Epithelial cell of esophagus (primary cell): Measurements from ENCODE around the gene IFIT3.
A peak's percentile ranks its signal among the peaks of the same experiment; 100 is the strongest.

Experiments used
- DNase-seq: peaks from one replicate; pipeline ENCODE4 v3.0.0; 2010; ENCODE audit warnings: low read depth
- H3K4me3 ChIP-seq: 2 replicates; pipeline ENCODE4 v1.5.1; 2011; ENCODE audit warnings: mild to moderate bottlenecking, low read length, control low read depth
- TF ChIP-seq, protein P1 (sequence below): IDR thresholded peaks from 2 replicates; pipeline ENCODE4 v1.5.1; 2011; ENCODE audit warnings: low read depth, mild to moderate bottlenecking, low read length, control low read depth, inconsistent platforms; ENCODE audit not compliant: insufficient read depth; ENCODE audit errors: missing control alignments

Gene IFIT3

DNA sequence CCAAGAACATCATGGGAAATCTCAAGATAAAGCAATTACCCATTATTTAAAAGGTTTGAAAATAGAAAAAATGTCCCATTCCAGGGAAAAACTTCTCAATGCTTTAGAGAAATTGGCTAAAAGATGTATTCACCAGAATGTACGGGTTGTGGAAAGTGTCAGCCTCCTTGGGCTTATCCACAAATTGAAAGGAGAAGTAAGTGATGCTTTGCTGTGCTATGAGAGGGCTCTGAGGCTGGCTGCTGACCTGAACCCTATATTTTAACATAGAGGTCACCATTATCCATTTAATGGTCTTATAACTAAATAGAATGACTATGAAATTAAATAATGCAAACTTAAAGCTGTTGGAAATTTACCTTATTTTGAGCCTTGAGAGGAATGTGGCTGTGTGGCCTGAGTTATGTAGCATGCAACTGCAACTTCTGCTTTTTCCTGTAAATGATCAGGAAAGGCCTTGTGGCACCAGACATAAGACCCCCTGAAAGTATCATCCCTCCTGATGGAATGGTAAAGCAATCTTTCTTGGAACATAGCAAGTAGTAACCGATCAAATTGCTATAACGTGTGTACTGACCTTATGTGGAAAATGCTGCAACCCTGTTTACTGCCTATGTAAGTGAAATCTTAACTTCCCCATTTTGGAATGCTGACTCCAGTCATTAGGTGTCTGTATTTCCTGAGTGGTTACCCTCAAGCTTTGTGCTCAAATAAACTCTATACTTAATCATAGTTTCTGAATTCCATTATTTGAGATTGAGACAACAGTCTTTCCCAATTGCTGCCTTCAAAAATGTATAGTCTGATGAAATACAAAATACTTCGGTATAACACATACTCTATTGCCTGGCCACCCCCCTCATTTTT, 56.9 kb downstream of the IFIT3 start:
- no peak overlapping the region for H3K4me3 ChIP-seq
- TF ChIP-seq, protein P1, sequence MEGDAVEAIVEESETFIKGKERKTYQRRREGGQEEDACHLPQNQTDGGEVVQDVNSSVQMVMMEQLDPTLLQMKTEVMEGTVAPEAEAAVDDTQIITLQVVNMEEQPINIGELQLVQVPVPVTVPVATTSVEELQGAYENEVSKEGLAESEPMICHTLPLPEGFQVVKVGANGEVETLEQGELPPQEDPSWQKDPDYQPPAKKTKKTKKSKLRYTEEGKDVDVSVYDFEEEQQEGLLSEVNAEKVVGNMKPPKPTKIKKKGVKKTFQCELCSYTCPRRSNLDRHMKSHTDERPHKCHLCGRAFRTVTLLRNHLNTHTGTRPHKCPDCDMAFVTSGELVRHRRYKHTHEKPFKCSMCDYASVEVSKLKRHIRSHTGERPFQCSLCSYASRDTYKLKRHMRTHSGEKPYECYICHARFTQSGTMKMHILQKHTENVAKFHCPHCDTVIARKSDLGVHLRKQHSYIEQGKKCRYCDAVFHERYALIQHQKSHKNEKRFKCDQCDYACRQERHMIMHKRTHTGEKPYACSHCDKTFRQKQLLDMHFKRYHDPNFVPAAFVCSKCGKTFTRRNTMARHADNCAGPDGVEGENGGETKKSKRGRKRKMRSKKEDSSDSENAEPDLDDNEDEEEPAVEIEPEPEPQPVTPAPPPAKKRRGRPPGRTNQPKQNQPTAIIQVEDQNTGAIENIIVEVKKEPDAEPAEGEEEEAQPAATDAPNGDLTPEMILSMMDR = no peak
- DNase-seq = no peak

DNA sequence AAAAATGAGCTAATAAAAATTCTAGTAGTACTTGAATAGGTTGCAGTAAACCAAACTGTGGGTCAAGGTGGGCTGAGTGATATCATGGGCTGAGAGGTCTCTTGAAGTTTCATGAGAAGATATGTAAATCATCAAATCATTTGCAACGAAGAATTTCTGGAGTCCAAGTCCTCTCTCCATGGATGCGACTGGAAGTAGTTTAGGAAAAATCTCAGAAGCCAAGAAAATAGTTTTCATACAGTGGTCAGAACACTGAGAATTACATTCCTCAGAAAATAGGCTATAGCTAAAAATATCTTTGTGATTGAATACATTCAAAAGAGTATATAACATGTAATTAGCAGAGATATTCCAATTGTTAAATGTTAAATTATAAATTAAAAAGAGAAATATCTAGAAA, 61.0 kb downstream of the IFIT3 start:
- no peak for DNase-seq
- no peak overlapping the region for H3K4me3 ChIP-seq
- TF ChIP-seq, protein P1 = no peak

DNA sequence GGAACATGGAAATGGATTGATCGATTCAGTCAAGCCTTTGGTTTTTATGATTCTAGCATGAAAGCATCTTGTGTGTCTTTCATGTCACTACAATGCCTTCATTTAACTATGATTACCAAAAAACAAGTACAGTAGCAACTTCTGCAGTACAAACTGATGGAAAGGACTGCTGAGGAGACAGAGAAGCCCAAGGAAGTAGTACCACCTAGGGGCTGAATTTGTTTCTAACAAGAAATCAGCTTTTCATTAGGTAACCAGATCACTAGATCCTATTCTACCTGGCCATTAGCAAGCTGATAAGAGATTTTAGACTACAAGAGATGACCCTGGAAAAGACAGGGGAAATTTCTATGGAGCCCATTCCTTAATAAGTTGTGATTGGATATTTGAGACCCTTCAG, 61.5 kb downstream of the IFIT3 start:
- DNase-seq = peak; percentile 36
- no peak overlapping the region for H3K4me3 ChIP-seq
- TF ChIP-seq, protein P1 = peak; percentile 26
